Nephron (organoid): ENCODE results near the gene MED26.
"Not testable (repeated sequence)": the region's sequence is repeated elsewhere in the genome, so short reads cannot be mapped to it uniquely, and the experiment has no call there.

Experiments
- H3K27ac Mint-ChIP-seq, 3 experiments: 2 replicates each; pipeline ENCODE4 v1.8.0; 2020; ENCODE audit warnings: mixed read lengths in 3 of 3, mild to moderate bottlenecking in 2 of 3, moderate library complexity in 1 of 3
- H3K27me3 Mint-ChIP-seq: 2 replicates; pipeline ENCODE4 v1.8.0; 2021; ENCODE audit warnings: low read depth, mild to moderate bottlenecking, moderate library complexity, mixed read lengths
- H3K36me3 Mint-ChIP-seq: 2 replicates; pipeline ENCODE4 v1.8.0; 2020; ENCODE audit warnings: low read depth, mixed read lengths
- H3K4me1 Mint-ChIP-seq: 2 replicates; pipeline ENCODE4 v1.8.0; 2020; ENCODE audit warnings: mixed read lengths
- H3K4me3 Mint-ChIP-seq, 3 experiments: 2 replicates each; pipeline ENCODE4 v1.8.0; 2020; ENCODE audit warnings: mild to moderate bottlenecking in 3 of 3, mixed read lengths in 3 of 3, moderate library complexity in 2 of 3
- H3K9me3 Mint-ChIP-seq: 2 replicates; pipeline ENCODE4 v1.8.0; 2020; ENCODE audit warnings: mixed read lengths
- TF ChIP-seq, protein P1 (sequence below), 3 experiments: fragments of 200-600 bp; sonication (generic); IDR thresholded peaks; one replicate each; pipeline ENCODE4 v1.5.0; 2021; ENCODE audit warnings: antibody characterized with exemption in 3 of 3; ENCODE audit not compliant: unreplicated experiment in 3 of 3

The MED26 gene

DNA sequence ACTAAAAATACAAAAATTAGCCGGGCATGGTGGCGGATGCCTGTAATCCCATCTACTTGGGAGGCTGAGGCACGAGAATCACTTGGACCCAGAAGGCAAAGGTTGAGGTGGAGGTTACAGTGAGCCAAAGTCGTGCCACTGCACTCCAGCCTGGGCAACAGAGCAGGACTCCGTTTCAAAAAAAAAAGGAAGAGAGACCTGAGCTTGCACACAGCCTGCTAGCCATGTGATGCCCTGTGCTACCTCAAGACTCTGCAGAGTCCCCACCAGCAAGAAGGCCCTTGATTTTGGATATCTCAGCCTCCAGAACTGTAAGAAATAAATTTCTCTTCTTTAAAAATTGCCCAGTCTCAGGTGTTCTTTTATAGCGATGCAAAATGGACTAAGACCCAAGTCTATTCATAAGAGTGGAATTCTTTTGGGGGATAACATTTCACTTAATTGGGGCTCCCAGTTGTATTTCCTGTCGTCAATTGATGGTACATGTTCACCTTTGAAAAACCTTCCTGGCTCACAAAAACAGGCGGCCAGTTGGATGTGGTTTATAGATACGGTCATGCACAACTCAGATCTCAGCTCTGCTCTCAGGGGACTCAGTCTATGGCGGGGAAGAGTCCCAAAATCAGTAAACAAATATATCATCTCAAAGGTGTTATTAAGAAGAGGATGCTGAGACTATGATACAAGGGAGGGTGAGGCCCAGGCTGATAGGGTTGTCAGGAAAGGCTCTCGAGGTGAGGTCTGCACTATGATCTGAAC is 83.4 kb downstream of the MED26 start:
- Mint-ChIP-seq H3K36me3 (peaks cover 10% of the 10 kb centered on the region), H3K27ac (peak overlapping the region in 1 of 3 experiments; percentile 54), H3K4me1 (peaks cover 17% of the 10 kb centered on the region), H3K4me3 (peak overlapping the region; percentile 56 to 73 (median 70)), H3K27me3 (no peaks in the 10 kb centered on the region), H3K9me3 (no peaks in the 10 kb centered on the region)
- TF ChIP-seq, protein P1, sequence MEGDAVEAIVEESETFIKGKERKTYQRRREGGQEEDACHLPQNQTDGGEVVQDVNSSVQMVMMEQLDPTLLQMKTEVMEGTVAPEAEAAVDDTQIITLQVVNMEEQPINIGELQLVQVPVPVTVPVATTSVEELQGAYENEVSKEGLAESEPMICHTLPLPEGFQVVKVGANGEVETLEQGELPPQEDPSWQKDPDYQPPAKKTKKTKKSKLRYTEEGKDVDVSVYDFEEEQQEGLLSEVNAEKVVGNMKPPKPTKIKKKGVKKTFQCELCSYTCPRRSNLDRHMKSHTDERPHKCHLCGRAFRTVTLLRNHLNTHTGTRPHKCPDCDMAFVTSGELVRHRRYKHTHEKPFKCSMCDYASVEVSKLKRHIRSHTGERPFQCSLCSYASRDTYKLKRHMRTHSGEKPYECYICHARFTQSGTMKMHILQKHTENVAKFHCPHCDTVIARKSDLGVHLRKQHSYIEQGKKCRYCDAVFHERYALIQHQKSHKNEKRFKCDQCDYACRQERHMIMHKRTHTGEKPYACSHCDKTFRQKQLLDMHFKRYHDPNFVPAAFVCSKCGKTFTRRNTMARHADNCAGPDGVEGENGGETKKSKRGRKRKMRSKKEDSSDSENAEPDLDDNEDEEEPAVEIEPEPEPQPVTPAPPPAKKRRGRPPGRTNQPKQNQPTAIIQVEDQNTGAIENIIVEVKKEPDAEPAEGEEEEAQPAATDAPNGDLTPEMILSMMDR (IDR thresholded peaks at IDR 0.05; ENCODE audit: unreplicated experiment in 3 of 3) = no peak

DNA sequence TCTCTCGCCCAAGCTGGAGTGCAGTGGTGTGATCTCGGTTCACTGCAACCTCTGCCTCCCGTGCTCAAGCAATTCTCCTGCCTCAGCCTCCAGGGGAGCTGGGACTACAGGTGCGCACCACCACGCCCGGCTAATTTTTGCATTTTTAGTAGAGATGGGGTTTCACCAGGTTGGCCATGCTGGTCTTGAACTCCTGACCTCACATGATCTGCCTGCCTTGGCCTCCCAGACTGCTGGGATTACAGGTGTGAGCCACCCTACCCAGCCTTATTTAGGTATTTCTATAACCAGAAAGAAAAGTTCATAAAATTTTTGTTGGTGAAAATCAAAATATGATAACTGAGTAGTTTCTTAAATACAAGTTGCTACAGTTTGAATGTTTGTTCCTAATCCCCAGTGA is 84.3 kb downstream of the MED26 start:
- Mint-ChIP-seq H3K36me3 (peaks cover 17% of the 10 kb centered on the region), H3K4me3 (peak overlapping the region; percentile 90 to 98 (median 95)), H3K4me1 (peaks cover 17% of the 10 kb centered on the region)
- not testable (repeated sequence) for H3K9me3 Mint-ChIP-seq, H3K27me3 Mint-ChIP-seq, H3K27ac Mint-ChIP-seq

DNA sequence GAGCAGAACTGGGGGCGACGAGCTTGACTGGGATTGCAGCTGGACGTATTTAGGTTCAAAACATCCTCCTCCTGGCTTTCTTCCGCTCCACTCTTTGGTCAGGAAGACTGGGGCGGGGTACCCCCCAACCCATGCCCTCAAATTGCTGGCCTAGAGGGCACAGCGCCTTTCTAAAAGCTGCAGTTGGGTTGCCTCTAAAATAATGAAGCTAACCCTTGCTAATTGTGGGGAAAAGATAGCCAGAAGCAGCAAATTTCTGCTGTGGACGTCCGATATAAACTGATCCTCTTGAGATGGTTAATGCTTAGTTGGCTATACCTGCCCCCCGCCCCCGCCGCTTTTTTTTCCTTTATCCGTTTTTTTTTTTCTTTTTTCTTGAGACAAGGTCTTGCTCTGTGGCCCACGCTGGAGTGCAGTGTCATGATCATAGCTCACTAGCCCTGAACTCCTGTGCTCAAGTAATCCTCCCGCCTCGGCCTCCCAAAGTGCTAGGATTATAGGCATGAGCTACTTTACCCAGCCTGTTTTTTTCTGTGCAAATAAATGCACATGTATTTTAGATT is 85.0 kb downstream of the MED26 start:
- H3K27ac Mint-ChIP-seq = peak overlapping the region; percentile 75 to 93 (median 78)
- no peaks in the 10 kb centered on the region for H3K27me3 Mint-ChIP-seq
- H3K4me3 Mint-ChIP-seq = peak overlapping the region; percentile 90 to 98 (median 95)
- peaks cover 24% of the 10 kb centered on the region for H3K36me3 Mint-ChIP-seq
- no peaks in the 10 kb centered on the region for H3K9me3 Mint-ChIP-seq
- peaks cover 17% of the 10 kb centered on the region for H3K4me1 Mint-ChIP-seq
- TF ChIP-seq, protein P1 (IDR thresholded peaks at IDR 0.05; ENCODE audit: unreplicated experiment in 3 of 3) = no peak

DNA sequence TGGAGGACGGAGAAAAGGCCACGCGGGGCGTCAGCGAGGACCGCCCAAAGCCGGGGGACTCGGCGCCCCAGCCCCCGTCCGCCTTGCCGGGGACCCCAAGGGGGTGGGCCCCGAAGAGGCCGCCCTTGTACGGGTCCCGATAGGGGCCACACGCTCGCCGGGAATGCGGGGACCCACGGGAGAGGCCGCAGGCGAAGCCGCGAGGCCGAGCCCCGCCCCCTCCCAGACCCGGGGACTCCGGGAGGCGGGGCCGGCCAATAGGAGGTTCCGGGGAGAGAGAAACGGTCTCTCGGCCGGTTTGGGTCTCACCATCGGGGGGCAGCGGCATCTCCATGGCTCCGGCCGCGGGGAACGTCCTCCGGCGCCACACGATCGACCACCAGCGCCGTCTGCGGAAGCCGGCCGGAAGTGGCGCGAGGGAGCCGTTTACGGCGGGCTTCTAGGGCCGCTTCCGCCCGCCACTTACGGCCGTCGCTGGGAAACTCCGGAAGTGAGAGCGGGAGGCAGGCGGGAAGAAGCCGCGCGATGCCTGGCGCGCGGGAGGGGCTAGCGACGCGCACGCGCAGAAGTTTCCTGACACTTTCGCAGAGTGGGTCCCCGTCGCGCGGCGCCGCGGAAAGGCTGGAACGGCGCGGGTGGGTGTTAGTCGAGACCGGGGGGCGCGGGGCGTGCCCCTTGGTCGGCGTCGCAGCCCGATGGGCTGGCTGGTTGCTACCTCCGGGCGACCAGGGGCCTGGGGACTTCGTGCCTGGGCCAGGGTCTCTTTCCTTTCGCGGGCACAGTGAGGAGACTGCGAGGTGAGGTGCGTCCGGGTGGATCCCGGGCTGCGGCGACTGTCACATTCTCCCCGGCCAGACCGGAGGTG is 85.7 kb downstream of the MED26 start, which contains the start of gene CHERP:
Gene CHERP, minus strand, starts transcription at position 393 of the 865 bp plus-strand sequence. Its CDS starts 59 bp downstream, at position 334.
- peak within 1 kb of the TSS; percentile 90 to 98 (median 95) for H3K4me3 Mint-ChIP-seq
- peaks cover 17% of the 10 kb centered on the region for H3K4me1 Mint-ChIP-seq
- H3K9me3 Mint-ChIP-seq = no peaks in the 10 kb centered on the region
- TF ChIP-seq, protein P1 (IDR thresholded peaks at IDR 0.05; ENCODE audit: unreplicated experiment in 3 of 3) = no peak
- peak within 1 kb of the TSS; percentile 78 to 93 (median 80) for H3K27ac Mint-ChIP-seq
- no peaks in the 10 kb centered on the region for H3K27me3 Mint-ChIP-seq
- peaks cover 31% of the 10 kb centered on the region for H3K36me3 Mint-ChIP-seq

DNA sequence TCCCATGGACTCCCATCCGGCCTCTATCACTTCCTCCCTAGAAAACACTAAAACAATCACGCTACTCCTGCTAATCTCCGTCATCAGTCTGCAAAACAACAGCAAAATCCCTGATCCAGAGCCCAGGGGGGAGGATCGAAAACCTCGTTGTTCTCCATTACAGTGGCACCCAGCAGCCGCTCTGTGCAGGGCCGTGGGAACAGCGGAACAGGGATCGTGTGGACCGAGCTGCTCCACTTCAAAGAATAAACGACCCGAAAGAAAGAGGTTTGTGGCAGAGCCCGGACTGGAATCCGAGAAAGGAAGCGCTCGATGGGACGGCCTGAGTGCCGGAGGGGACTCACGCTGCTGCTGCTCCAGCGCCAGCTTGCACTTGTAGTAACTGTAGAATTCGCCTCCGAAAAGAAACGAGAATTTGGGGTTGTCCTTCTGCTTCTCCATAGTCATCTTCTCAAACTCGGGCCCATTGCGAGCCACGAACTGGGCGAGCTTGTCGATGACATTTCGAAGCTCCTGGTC is 86.4 kb downstream of the MED26 start:
- H3K9me3 Mint-ChIP-seq = no peaks in the 10 kb centered on the region
- peaks cover 17% of the 10 kb centered on the region for H3K4me1 Mint-ChIP-seq
- peak overlapping the region; percentile 90 to 95 (median 90) for H3K4me3 Mint-ChIP-seq
- H3K27ac Mint-ChIP-seq = peak overlapping the region; percentile 35 to 90 (median 80)
- no peaks in the 10 kb centered on the region for H3K27me3 Mint-ChIP-seq
- peaks cover 34% of the 10 kb centered on the region for H3K36me3 Mint-ChIP-seq
- TF ChIP-seq, protein P1 (IDR thresholded peaks at IDR 0.05; ENCODE audit: unreplicated experiment in 3 of 3) = no peak

GRCh38 chr19:16540948-16541347 is 87.1 kb downstream of the MED26 start:
- Mint-ChIP-seq H3K4me3 (peak overlapping the region; percentile 90 to 95 (median 90)), H3K4me1 (peaks cover 17% of the 10 kb centered on the region), H3K27ac (peak overlapping the region; percentile 35 to 90 (median 80)), H3K9me3 (no peaks in the 10 kb centered on the region), H3K27me3 (no peaks in the 10 kb centered on the region), H3K36me3 (peaks cover 37% of the 10 kb centered on the region)
- TF ChIP-seq, protein P1 (IDR thresholded peaks at IDR 0.05; ENCODE audit: unreplicated experiment in 3 of 3) = no peak
